ENCODE measurements around the gene THSD4.

Gene THSD4

GRCh38 chr15:71425388-71425787, 310.1 kb downstream of the THSD4 start:
- Histone ChIP-seq H3K36me3 (ENCODE audit: insufficient read depth, insufficient read length, low read length) (no peaks in the 10 kb centered on the region), H3K27me3 (ENCODE audit: insufficient read depth, insufficient read length) (no peaks in the 10 kb centered on the region), H3K9me3 (ENCODE audit: insufficient read depth, low read length) (no peaks in the 10 kb centered on the region), H3K4me1 (ENCODE audit: insufficient read depth, insufficient read length) (no peaks in the 10 kb centered on the region), H3K4me3 (ENCODE audit: insufficient read length, low read depth) (no peak overlapping the region), H3K9ac (ENCODE audit: insufficient read length, low read depth) (no peak overlapping the region)
- no peak for TF ChIP-seq ZNF274 (IDR thresholded peaks at IDR 0.05; ENCODE audit: low read depth, low read length)
- no peak for TF ChIP-seq SUZ12 (IDR thresholded peaks at IDR 0.05; ENCODE audit: extremely low read depth, insufficient read depth, insufficient read length)
- TF ChIP-seq YY1 (IDR thresholded peaks at IDR 0.05; ENCODE audit: insufficient read depth, insufficient read length), result no peak
- no peak for DNase-seq (ENCODE audit: low read depth, low spot score)

- Histone ChIP-seq H3K9me3 (ENCODE audit: insufficient read depth, low read length) (no peaks in the 10 kb centered on the region), H3K27me3 (ENCODE audit: insufficient read depth, insufficient read length) (no peaks in the 10 kb centered on the region), H3K36me3 (ENCODE audit: insufficient read depth, insufficient read length, low read length) (no peaks in the 10 kb centered on the region), H3K4me1 (ENCODE audit: insufficient read depth, insufficient read length) (no peaks in the 10 kb centered on the region), H3K4me3 (ENCODE audit: insufficient read length, low read depth) (no peak overlapping the region), H3K9ac (ENCODE audit: insufficient read length, low read depth) (no peak overlapping the region)
- no peak for DNase-seq (ENCODE audit: low read depth, low spot score)
- TF ChIP-seq SUZ12 (IDR thresholded peaks at IDR 0.05; ENCODE audit: extremely low read depth, insufficient read depth, insufficient read length) (no peak), ZNF274 (IDR thresholded peaks at IDR 0.05; ENCODE audit: low read depth, low read length) (no peak), YY1 (IDR thresholded peaks at IDR 0.05; ENCODE audit: insufficient read depth, insufficient read length) (no peak)
Observed at GRCh38 chr15:71426792-71427191, 311.5 kb downstream of the THSD4 start.

GRCh38 chr15:71430782-71431181, 315.5 kb downstream of the THSD4 start:
- TF ChIP-seq YY1 (IDR thresholded peaks at IDR 0.05; ENCODE audit: insufficient read depth, insufficient read length) (no peak), SUZ12 (IDR thresholded peaks at IDR 0.05; ENCODE audit: extremely low read depth, insufficient read depth, insufficient read length) (no peak), ZNF274 (IDR thresholded peaks at IDR 0.05; ENCODE audit: low read depth, low read length) (no peak)
- no peak for DNase-seq (ENCODE audit: low read depth, low spot score)
- no peak overlapping the region for H3K4me3 ChIP-seq (ENCODE audit: insufficient read length, low read depth)
- no peaks in the 10 kb centered on the region for H3K27me3 ChIP-seq (ENCODE audit: insufficient read depth, insufficient read length)
- no peak overlapping the region for H3K9ac ChIP-seq (ENCODE audit: insufficient read length, low read depth)
- H3K4me1 ChIP-seq (ENCODE audit: insufficient read depth, insufficient read length), result no peaks in the 10 kb centered on the region
- no peaks in the 10 kb centered on the region for H3K9me3 ChIP-seq (ENCODE audit: insufficient read depth, low read length)
- no peaks in the 10 kb centered on the region for H3K36me3 ChIP-seq (ENCODE audit: insufficient read depth, insufficient read length, low read length)

- no peaks in the 10 kb centered on the region for H3K36me3 ChIP-seq (ENCODE audit: insufficient read depth, insufficient read length, low read length)
- TF ChIP-seq ZNF274 (IDR thresholded peaks at IDR 0.05; ENCODE audit: low read depth, low read length), result no peak
- no peak for TF ChIP-seq YY1 (IDR thresholded peaks at IDR 0.05; ENCODE audit: insufficient read depth, insufficient read length)
- TF ChIP-seq SUZ12 (IDR thresholded peaks at IDR 0.05; ENCODE audit: extremely low read depth, insufficient read depth, insufficient read length), result no peak
- 0 out of 2 replicates have a peak, but pooled peaks cover 3% of the 10 kb centered on the region for H3K9me3 ChIP-seq (ENCODE audit: insufficient read depth, low read length)
- DNase-seq (ENCODE audit: low read depth, low spot score), result no peak
- no peaks in the 10 kb centered on the region for H3K27me3 ChIP-seq (ENCODE audit: insufficient read depth, insufficient read length)
- H3K4me1 ChIP-seq (ENCODE audit: insufficient read depth, insufficient read length), result no peaks in the 10 kb centered on the region
- H3K4me3 ChIP-seq (ENCODE audit: insufficient read length, low read depth), result no peak overlapping the region
- no peak overlapping the region for H3K9ac ChIP-seq (ENCODE audit: insufficient read length, low read depth)
Observed at GRCh38 chr15:71431343-71432336, 316.4 kb downstream of the THSD4 start.

- no peak for TF ChIP-seq YY1 (IDR thresholded peaks at IDR 0.05; ENCODE audit: insufficient read depth, insufficient read length)
- TF ChIP-seq SUZ12 (IDR thresholded peaks at IDR 0.05; ENCODE audit: extremely low read depth, insufficient read depth, insufficient read length), result no peak
- TF ChIP-seq ZNF274 (IDR thresholded peaks at IDR 0.05; ENCODE audit: low read depth, low read length), result no peak
- no peak for DNase-seq (ENCODE audit: low read depth, low spot score)
Observed at GRCh38 chr15:71433402-71433801, 318.1 kb downstream of the THSD4 start.

GRCh38 chr15:71434774-71435173, 319.5 kb downstream of the THSD4 start:
- peaks cover 4% of the 10 kb centered on the region; the same call in 1 of the 2 replicates for H3K9me3 ChIP-seq (ENCODE audit: insufficient read depth, low read length)
- no peaks in the 10 kb centered on the region for H3K36me3 ChIP-seq (ENCODE audit: insufficient read depth, insufficient read length, low read length)
- no peaks in the 10 kb centered on the region for H3K4me1 ChIP-seq (ENCODE audit: insufficient read depth, insufficient read length)
- DNase-seq (ENCODE audit: low read depth, low spot score), result no peak
- no peak overlapping the region for H3K9ac ChIP-seq (ENCODE audit: insufficient read length, low read depth)
- H3K4me3 ChIP-seq (ENCODE audit: insufficient read length, low read depth), result no peak overlapping the region
- TF ChIP-seq ZNF274 (IDR thresholded peaks at IDR 0.05; ENCODE audit: low read depth, low read length) (no peak), YY1 (IDR thresholded peaks at IDR 0.05; ENCODE audit: insufficient read depth, insufficient read length) (no peak)
- H3K27me3 ChIP-seq (ENCODE audit: insufficient read depth, insufficient read length), result no peaks in the 10 kb centered on the region

More at GRCh38 chr15:71433402-71433801, 318.1 kb downstream of the THSD4 start:
- Histone ChIP-seq H3K9ac (ENCODE audit: insufficient read length, low read depth) (no peak overlapping the region), H3K9me3 (ENCODE audit: insufficient read depth, low read length) (peaks cover 4% of the 10 kb centered on the region; the same call in 1 of the 2 replicates), H3K27me3 (ENCODE audit: insufficient read depth, insufficient read length) (no peaks in the 10 kb centered on the region), H3K36me3 (ENCODE audit: insufficient read depth, insufficient read length, low read length) (no peaks in the 10 kb centered on the region), H3K4me1 (ENCODE audit: insufficient read depth, insufficient read length) (no peaks in the 10 kb centered on the region), H3K4me3 (ENCODE audit: insufficient read length, low read depth) (no peak overlapping the region)

GRCh38 chr15:71435552-71435951, 320.3 kb downstream of the THSD4 start:
- DNase-seq (ENCODE audit: low read depth, low spot score), result no peak
- H3K4me1 ChIP-seq (ENCODE audit: insufficient read depth, insufficient read length), result no peaks in the 10 kb centered on the region
- no peaks in the 10 kb centered on the region for H3K36me3 ChIP-seq (ENCODE audit: insufficient read depth, insufficient read length, low read length)
- no peak overlapping the region for H3K4me3 ChIP-seq (ENCODE audit: insufficient read length, low read depth)
- no peak overlapping the region for H3K9ac ChIP-seq (ENCODE audit: insufficient read length, low read depth)
- H3K27me3 ChIP-seq (ENCODE audit: insufficient read depth, insufficient read length), result no peaks in the 10 kb centered on the region
- H3K9me3 ChIP-seq (ENCODE audit: insufficient read depth, low read length), result peaks cover 4% of the 10 kb centered on the region; the same call in 1 of the 2 replicates
- no peak for TF ChIP-seq ZNF274 (IDR thresholded peaks at IDR 0.05; ENCODE audit: low read depth, low read length)
- TF ChIP-seq SUZ12 (IDR thresholded peaks at IDR 0.05; ENCODE audit: extremely low read depth, insufficient read depth, insufficient read length), result no peak
- TF ChIP-seq YY1 (IDR thresholded peaks at IDR 0.05; ENCODE audit: insufficient read depth, insufficient read length), result no peak

Data from NT2/D1 (cell line).